ENCODE results near the gene RNF208. TPM values are rescaled to one million over a fixed set of nuclear protein-coding genes. Genes with fewer than 3 reads are reported as not detected.
A peak's percentile ranks its signal among the peaks of the same experiment; 100 is the strongest.

RNF208 gene
- total and polyA plus RNA-seq, 2 of the 4 experiments (the other 2 are of a cell fraction) = 1.2 TPM; not detected in 1

DNA sequence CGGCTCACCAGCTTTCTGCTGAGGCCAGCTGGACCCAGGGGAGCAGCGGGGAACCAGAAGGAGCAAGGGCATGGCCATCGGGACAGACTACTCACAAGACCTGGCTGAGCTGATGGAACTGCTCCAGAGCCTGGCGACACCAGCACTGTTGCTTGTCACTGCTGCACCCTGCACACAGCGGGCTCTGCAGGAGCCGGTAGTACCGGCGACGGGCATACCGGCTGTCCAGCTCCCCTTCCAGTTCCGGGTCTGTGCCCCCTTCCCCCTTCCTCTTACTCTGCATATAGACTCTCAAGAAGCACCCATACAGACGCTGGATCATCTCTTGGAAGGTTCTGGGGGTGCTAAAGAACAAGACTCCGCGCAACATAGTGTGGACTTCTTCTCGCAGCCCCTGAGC is 34.7 kb downstream of the RNF208 start:
- BruUV-seq (replicated peaks) = no TSS peak
- Histone ChIP-seq H4K20me1 (ENCODE audit: insufficient read depth, low read length) (peaks cover 22% of the 10 kb centered on the region), H2BK15ac (ENCODE audit: low read depth, low read length) (no peak overlapping the region), H3K27me3 (ENCODE audit: control insufficient read depth, insufficient read depth, low read length) (no peaks in the 10 kb centered on the region), H3K4me2 (ENCODE audit: low read depth, low read length) (peak overlapping the region; percentile 88), H3K14ac (replicated peaks; ENCODE audit: low read depth, low read length) (no peak overlapping the region), H2BK20ac (ENCODE audit: low read depth, low read length) (no peak overlapping the region), H3K4me1 (ENCODE audit: control insufficient read depth, insufficient read depth, low read length) (peaks cover 16% of the 10 kb centered on the region), H2BK5ac (ENCODE audit: low read depth, low read length, poor library complexity, severe bottlenecking) (no peak overlapping the region), H2AK9ac (replicated peaks; ENCODE audit: low read depth, low read length, poor library complexity) (no peak overlapping the region), H4K8ac (ENCODE audit: low read depth in 2 of 2, low read length in 2 of 2) (no peak overlapping the region), H3K4me3 (ENCODE audit: insufficient read depth, low read depth, low read length) (peak overlapping the region; percentile 91), H3K9me1 (ENCODE audit: insufficient read depth, low read length) (no peaks in the 10 kb centered on the region), H3K23ac (ENCODE audit: low read depth, low read length) (no peak overlapping the region), H3K4ac (ENCODE audit: low read depth, low read length) (no peak overlapping the region), H2BK120ac (ENCODE audit: low read depth, low read length) (no peak overlapping the region), H2AFZ (replicated peaks; ENCODE audit: low read length, poor library complexity) (no peak overlapping the region), H3K18ac (ENCODE audit: low read depth, low read length) (no peak overlapping the region), H3K9me3 (ENCODE audit: control insufficient read depth, insufficient read depth, low read length) (no peaks in the 10 kb centered on the region), H3K9ac (ENCODE audit: low read depth, low read length) (peak overlapping the region; percentile 84; the same call in 1 of the 2 replicates), H3K56ac (ENCODE audit: extremely low read depth, insufficient read depth, low read length) (no peak overlapping the region), H4K5ac (ENCODE audit: low read depth, low read length) (no peak overlapping the region), H4K91ac (ENCODE audit: insufficient read depth, low read depth, low read length) (no peak overlapping the region), H3K27ac (ENCODE audit: insufficient read depth, low read length) (no peak overlapping the region), H3K36me3 (ENCODE audit: control insufficient read depth, insufficient read depth, low read length) (peaks cover 63% of the 10 kb centered on the region), H2AK5ac (ENCODE audit: low read depth, low read length) (no peak overlapping the region), H3K79me1 (ENCODE audit: low read depth in 1 of 2, low read length in 2 of 2) (peaks cover 5 to 54% of the 10 kb centered on the region in 2 experiments)
- intact Hi-C loops (cut with micrococcal nuclease) = no loop called here
- ATAC-seq (ENCODE audit: low read depth) = no peak
- ChIA-PET CTCF (no interaction called here), POLR2A (ENCODE audit: unreplicated experiment) (interaction anchor here (0.6 to 0.8 kb wide), 2 partner anchors 55 to 101 kb away, joined by 3 to 6 read pairs; partner anchors contain the start of gene MAN1B1)
- in situ Hi-C loops (cut with MboI; ENCODE audit: low sequenced_read_pairs) = no loop called here
- TF ChIP-seq, protein P1, sequence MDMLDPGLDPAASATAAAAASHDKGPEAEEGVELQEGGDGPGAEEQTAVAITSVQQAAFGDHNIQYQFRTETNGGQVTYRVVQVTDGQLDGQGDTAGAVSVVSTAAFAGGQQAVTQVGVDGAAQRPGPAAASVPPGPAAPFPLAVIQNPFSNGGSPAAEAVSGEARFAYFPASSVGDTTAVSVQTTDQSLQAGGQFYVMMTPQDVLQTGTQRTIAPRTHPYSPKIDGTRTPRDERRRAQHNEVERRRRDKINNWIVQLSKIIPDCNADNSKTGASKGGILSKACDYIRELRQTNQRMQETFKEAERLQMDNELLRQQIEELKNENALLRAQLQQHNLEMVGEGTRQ (IDR thresholded peaks at IDR 0.05; ENCODE audit: low read depth, low read length) = no peak
- no peak for TF ChIP-seq MAZ (IDR thresholded peaks at IDR 0.05; ENCODE audit: borderline replicate concordance, low read depth, low read length)
- no peak for TF ChIP-seq RCOR1 (IDR thresholded peaks at IDR 0.05; ENCODE audit: insufficient replicate concordance, low read length)
- no peak for TF ChIP-seq CHD1 (IDR thresholded peaks at IDR 0.05; ENCODE audit: low read depth, low read length)
- no peak for TF ChIP-seq ELK1 (IDR thresholded peaks at IDR 0.05; ENCODE audit: borderline replicate concordance, low read depth, low read length)
- TF ChIP-seq RAD21 (IDR thresholded peaks at IDR 0.05; ENCODE audit: low read length) = no peak
- TF ChIP-seq FOS (IDR thresholded peaks at IDR 0.05; ENCODE audit: low read depth, low read length) = no peak
- TF ChIP-seq BHLHE40 (IDR thresholded peaks at IDR 0.05; ENCODE audit: low read depth, low read length) = no peak
- TF ChIP-seq CEBPB (IDR thresholded peaks at IDR 0.05; ENCODE audit: low read depth, low read length) = no peak
- no peak for TF ChIP-seq MXI1 (IDR thresholded peaks at IDR 0.05; ENCODE audit: borderline replicate concordance, low read depth, low read length)
- TF ChIP-seq, protein P2, sequence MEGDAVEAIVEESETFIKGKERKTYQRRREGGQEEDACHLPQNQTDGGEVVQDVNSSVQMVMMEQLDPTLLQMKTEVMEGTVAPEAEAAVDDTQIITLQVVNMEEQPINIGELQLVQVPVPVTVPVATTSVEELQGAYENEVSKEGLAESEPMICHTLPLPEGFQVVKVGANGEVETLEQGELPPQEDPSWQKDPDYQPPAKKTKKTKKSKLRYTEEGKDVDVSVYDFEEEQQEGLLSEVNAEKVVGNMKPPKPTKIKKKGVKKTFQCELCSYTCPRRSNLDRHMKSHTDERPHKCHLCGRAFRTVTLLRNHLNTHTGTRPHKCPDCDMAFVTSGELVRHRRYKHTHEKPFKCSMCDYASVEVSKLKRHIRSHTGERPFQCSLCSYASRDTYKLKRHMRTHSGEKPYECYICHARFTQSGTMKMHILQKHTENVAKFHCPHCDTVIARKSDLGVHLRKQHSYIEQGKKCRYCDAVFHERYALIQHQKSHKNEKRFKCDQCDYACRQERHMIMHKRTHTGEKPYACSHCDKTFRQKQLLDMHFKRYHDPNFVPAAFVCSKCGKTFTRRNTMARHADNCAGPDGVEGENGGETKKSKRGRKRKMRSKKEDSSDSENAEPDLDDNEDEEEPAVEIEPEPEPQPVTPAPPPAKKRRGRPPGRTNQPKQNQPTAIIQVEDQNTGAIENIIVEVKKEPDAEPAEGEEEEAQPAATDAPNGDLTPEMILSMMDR (conservative IDR thresholded peaks at IDR 0.05; ENCODE audit: low read depth, low read length) = no peak
- no peak for TF ChIP-seq SMC3 (IDR thresholded peaks at IDR 0.05; ENCODE audit: low read depth, low read length)
- DNase-seq = no peak
- dilution Hi-C loops (cut with HindIII; ENCODE audit: low sequenced_read_pairs, unreplicated experiment) = no loop called here
- 98% methylated on average over 6 of the region's 15 CpGs; no CpG with 5 or more reads in 1 of the 2 experiments for WGBS, 2 experiments (ENCODE audit: extremely low coverage in 2 of 2, insufficient read length in 1 of 2)
